A549 (cell line): Measurements from ENCODE around the gene WFDC5. TPM values are rescaled to one million over a fixed set of nuclear protein-coding genes. Genes with fewer than 3 reads are reported as not detected.
A peak's percentile ranks its signal among the peaks of the same experiment; 100 is the strongest.

Experiments
- ATAC-seq, 2 experiments: fragments of 200-7000 bp in 1 of 2; fragments of >200 bp in 1 of 2; cut with Nextera tagmentation in 1 of 2; cut with Tn5 transposase in 1 of 2; 3 replicates each; pipeline versions ENCODE4 v1.8.0 to v1.9.1; 2018 to 2020; ENCODE audit warnings: mild to moderate bottlenecking in 1 of 2, moderate library complexity in 1 of 2
- CTCF ChIA-PET: fragments of 300-600 bp; sonication (Branson Sonifier 250); formaldehyde crosslinking; extraction: SDS; loops from one replicate; lab custom pipeline; 2021; ENCODE audit warnings: antibody characterized with exemption, inconsistent platforms; lab: Yijun Ruan, JAX
- POLR2A ChIA-PET: fragments of 350-600 bp; formaldehyde crosslinking; extraction: SDS; loops from one replicate; lab custom pipeline; 2021; ENCODE audit warnings: antibody characterized with exemption, inconsistent platforms; lab: Yijun Ruan, JAX
- DNase-seq, 2 experiments: peaks; one replicate each; pipeline versions ENCODE4 v3.0.0 to v3.0.0-alpha.2; 2011 to 2016; ENCODE audit warnings: low read depth in 1 of 2, low spot score in 1 of 2
- FAIRE-seq: peaks from 2 replicates; lab custom pipeline; 2011; peaks lifted over from hg19 to GRCh38; lab: Jason Lieb, UNC
- H3K27ac ChIP-seq, 2 experiments: fragments of >200 bp; sonication (Bioruptor Twin); formaldehyde crosslinking; 3 replicates each; pipeline ENCODE4 v1.5.1; 2016 to 2017
- H3K4me1 ChIP-seq: fragments of >200 bp; sonication (Bioruptor Twin); formaldehyde crosslinking; 3 replicates; pipeline ENCODE4 v1.6.1; 2016
- H3K4me2 ChIP-seq: fragments of >200 bp; sonication (Bioruptor Twin); formaldehyde crosslinking; 3 replicates; pipeline ENCODE4 v1.6.1; 2016
- H3K4me3 ChIP-seq: fragments of >200 bp; sonication (Bioruptor Twin); formaldehyde crosslinking; 3 replicates; pipeline ENCODE4 v1.5.1; 2016
- H3K9me3 ChIP-seq: fragments of >200 bp; sonication (Bioruptor Twin); formaldehyde crosslinking; 3 replicates; pipeline ENCODE4 v1.6.1; 2016
- BHLHE40 ChIP-seq: IDR thresholded peaks from 2 replicates; pipeline ENCODE4 v1.6.1; 2012; ENCODE audit warnings: low read depth, low read length, inconsistent platforms
- EHF ChIP-seq: fragments of 250-450 bp; sonication (Bioruptor Pico); IDR thresholded peaks from 2 replicates; pipeline ENCODE4 v1.5.0; 2020; ENCODE audit warnings: mild to moderate bottlenecking
- FOSB ChIP-seq: fragments of 250-450 bp; sonication (Bioruptor Pico); IDR thresholded peaks from 2 replicates; pipeline ENCODE4 v1.5.0; 2020; ENCODE audit warnings: mild to moderate bottlenecking, moderate library complexity
- HEYL ChIP-seq: fragments of 250-450 bp; sonication (Bioruptor Pico); IDR thresholded peaks from 2 replicates; pipeline ENCODE4 v1.8.0; 2021; ENCODE audit warnings: mild to moderate bottlenecking, moderate library complexity
- HOXB5 ChIP-seq: fragments of 250-450 bp; sonication (Bioruptor Pico); IDR thresholded peaks from 2 replicates; pipeline ENCODE4 v1.5.0; 2020; ENCODE audit warnings: mild to moderate bottlenecking, moderate library complexity
- MAZ ChIP-seq: fragments of 150-350 bp; IDR thresholded peaks from 2 replicates; pipeline ENCODE4 v1.6.1; 2014; ENCODE audit warnings: antibody characterized with exemption, low read depth, low read length, borderline replicate concordance
- NPAS2 ChIP-seq: fragments of 250-450 bp; sonication (Bioruptor Pico); IDR thresholded peaks from 2 replicates; pipeline ENCODE4 v1.8.0; 2022; ENCODE audit warnings: mild to moderate bottlenecking, moderate library complexity, borderline replicate concordance
- NR3C1 ChIP-seq: fragments of >200 bp; sonication (Bioruptor Twin); formaldehyde crosslinking; IDR thresholded peaks from 3 replicates; pipeline ENCODE4 v1.6.1; 2017
- POLR2AphosphoS2 ChIP-seq: conservative IDR thresholded peaks from 2 replicates; pipeline ENCODE4 v1.6.1; 2012; ENCODE audit warnings: low read length, improper control_type of control experiment, inconsistent platforms
- RAD21 ChIP-seq, 2 experiments: fragments of >200 bp in 1 of 2; sonication (Bioruptor Twin) in 1 of 2; formaldehyde crosslinking in 1 of 2; IDR thresholded peaks in 1 of 2; conservative IDR thresholded peaks in 1 of 2; 2 replicates in 1 of 2; 3 replicates in 1 of 2; pipeline ENCODE4 v1.6.1; 2012 to 2018; ENCODE audit warnings: inconsistent platforms in 1 of 2
- RFX5 ChIP-seq: fragments of 450-650 bp; IDR thresholded peaks from 2 replicates; pipeline ENCODE4 v1.7.1; 2014; ENCODE audit warnings: antibody characterized with exemption, mild to moderate bottlenecking, moderate library complexity
- RNF2 ChIP-seq: fragments of 200-600 bp; sonication (generic); IDR thresholded peaks from 2 replicates; pipeline ENCODE4 v1.6.1; 2016; ENCODE audit warnings: low read depth, mild to moderate bottlenecking, antibody characterized with exemption, moderate library complexity, borderline replicate concordance
- SMC3 ChIP-seq: fragments of >200 bp; sonication (Bioruptor Twin); formaldehyde crosslinking; IDR thresholded peaks from 3 replicates; pipeline ENCODE4 v1.6.1; 2018; ENCODE audit warnings: inconsistent platforms
- TFCP2L1 ChIP-seq: fragments of 250-450 bp; sonication (Bioruptor Pico); IDR thresholded peaks from 2 replicates; pipeline ENCODE4 v1.5.0; 2021; ENCODE audit warnings: mild to moderate bottlenecking
- TP53 ChIP-seq: fragments of 250-450 bp; sonication (Bioruptor Pico); IDR thresholded peaks from 2 replicates; pipeline ENCODE4 v1.5.0; 2021; ENCODE audit warnings: mild to moderate bottlenecking, moderate library complexity
- ZFP36 ChIP-seq: fragments of 450-650 bp; IDR thresholded peaks from 2 replicates; pipeline ENCODE4 v1.6.1; 2014; ENCODE audit warnings: borderline replicate concordance; ENCODE audit not compliant: partially characterized antibody
- ZSCAN20 ChIP-seq: fragments of 250-450 bp; sonication (Bioruptor Pico); IDR thresholded peaks from 2 replicates; pipeline ENCODE4 v1.8.0; 2022; ENCODE audit warnings: mild to moderate bottlenecking, moderate library complexity
- WGBS: methylation state at CpG from one replicate; pipeline ENCODE4 v1.1.6; 2017; ENCODE audit errors: missing lambda C conversion rate; 5-methylcytosine and 5-hydroxymethylcytosine counted together
- polyA plus RNA-seq, 4 experiments: library from polyadenylated mRNA; depleted of rRNA in 3 of 4; stranded (reverse); fragments of >200 nt; fragmentation: RNase III in 1 of 4; extraction: RNeasy Plus Mini Kit Qiagen cat#74134 plus additional on column Dnase treatment in 1 of 4; gene quantifications; 2 replicates in 3 of 4; 3 replicates in 1 of 4; pipeline ENCODE4 v1.2.3, GENCODE V29; 2011 to 2017
- TF ChIP-seq, protein P1 (sequence below): fragments of 250-450 bp; sonication (Bioruptor Pico); IDR thresholded peaks from 2 replicates; pipeline ENCODE4 v1.5.0; 2021; ENCODE audit warnings: mild to moderate bottlenecking, moderate library complexity, borderline replicate concordance
- TF ChIP-seq, protein P2 (sequence below): fragments of >200 bp; sonication (Bioruptor Twin); formaldehyde crosslinking; IDR thresholded peaks from 3 replicates; pipeline ENCODE4 v1.6.1; 2016
- TF ChIP-seq, protein P3 (sequence below): IDR thresholded peaks from 2 replicates; pipeline ENCODE4 v1.6.1; 2012
- TF ChIP-seq, protein P4 (sequence below): fragments of 200-600 bp; sonication (generic); IDR thresholded peaks from 2 replicates; pipeline ENCODE4 v1.6.1; 2016; ENCODE audit warnings: antibody characterized with exemption, mild to moderate bottlenecking, moderate library complexity

WFDC5 gene
- polyA plus RNA-seq, 2 of the 4 experiments (the other 2 are of a cell fraction): not detected

DNA sequence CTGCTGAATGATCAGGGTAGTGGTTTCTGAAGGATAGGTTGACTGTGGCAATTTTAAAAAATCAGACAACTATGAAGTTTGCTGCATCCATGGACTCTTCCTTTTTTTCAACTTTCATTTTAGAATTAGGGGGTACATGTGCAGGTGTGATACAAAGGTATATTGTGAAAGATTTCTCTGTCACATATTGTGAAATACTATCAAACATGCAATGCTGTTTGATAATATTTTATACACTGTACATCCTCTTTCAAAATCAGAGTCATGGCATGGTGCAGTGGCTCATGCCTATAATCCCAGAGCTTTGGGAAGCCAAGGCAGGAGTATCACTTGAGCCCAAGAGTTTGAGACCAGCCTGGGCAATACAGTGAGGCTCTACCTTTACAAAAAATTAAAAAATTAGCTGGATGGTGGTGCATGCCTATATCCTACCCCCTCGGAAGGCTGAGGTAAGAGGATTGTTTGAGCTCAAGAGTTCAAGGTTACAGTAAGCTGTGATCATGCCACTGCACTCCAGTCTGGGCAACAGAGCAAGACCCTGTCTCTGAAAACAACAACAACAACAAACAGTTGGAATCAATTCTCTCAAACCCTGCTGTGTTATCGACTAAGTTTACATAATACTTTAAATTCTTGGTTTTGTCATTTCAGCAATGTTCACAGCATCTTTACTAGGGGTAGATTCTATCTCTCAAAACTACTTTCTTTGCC, 4.7 kb upstream of the WFDC5 start:
- Histone ChIP-seq H3K4me3 (no peak overlapping the region), H3K4me1 (no peaks in the 10 kb centered on the region), H3K9me3 (peaks cover 7% of the 10 kb centered on the region; the same call in 2 of the 3 replicates), H3K4me2 (no peak overlapping the region), H3K27ac (no peak overlapping the region)
- no peak for FAIRE-seq
- ATAC-seq: no peak
- DNase-seq: no peak
- WGBS: 7% methylated on average over 2 of the region's 2 CpGs
- CTCF ChIA-PET: interaction anchor here (0.6 to 3.0 kb wide), 5 partner anchors 8 to 76 kb away, joined by 3 to 17 read pairs (median 5); no protein-coding TSS in a partner anchor
- POLR2A ChIA-PET: no interaction called here
- TF ChIP-seq FOSB (CRISPR knock-in tag) (no peak), MAZ (no peak), NR3C1 (no peak), HEYL (CRISPR knock-in tag) (no peak), ZSCAN20 (no peak), RNF2 (no peak), RFX5 (no peak), SMC3 (no peak), POLR2AphosphoS2 (no peak), BHLHE40 (no peak), TFCP2L1 (no peak), EHF (CRISPR knock-in tag) (no peak), NPAS2 (CRISPR knock-in tag) (no peak), HOXB5 (no peak), ZFP36 (no peak)
- TF ChIP-seq, protein P1, sequence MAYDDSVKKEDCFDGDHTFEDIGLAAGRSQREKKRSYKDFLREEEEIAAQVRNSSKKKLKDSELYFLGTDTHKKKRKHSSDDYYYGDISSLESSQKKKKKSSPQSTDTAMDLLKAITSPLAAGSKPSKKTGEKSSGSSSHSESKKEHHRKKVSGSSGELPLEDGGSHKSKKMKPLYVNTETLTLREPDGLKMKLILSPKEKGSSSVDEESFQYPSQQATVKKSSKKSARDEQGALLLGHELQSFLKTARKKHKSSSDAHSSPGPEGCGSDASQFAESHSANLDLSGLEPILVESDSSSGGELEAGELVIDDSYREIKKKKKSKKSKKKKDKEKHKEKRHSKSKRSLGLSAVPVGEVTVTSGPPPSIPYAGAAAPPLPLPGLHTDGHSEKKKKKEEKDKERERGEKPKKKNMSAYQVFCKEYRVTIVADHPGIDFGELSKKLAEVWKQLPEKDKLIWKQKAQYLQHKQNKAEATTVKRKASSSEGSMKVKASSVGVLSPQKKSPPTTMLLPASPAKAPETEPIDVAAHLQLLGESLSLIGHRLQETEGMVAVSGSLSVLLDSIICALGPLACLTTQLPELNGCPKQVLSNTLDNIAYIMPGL (CRISPR knock-in tag): no peak
- TF ChIP-seq, protein P2, sequence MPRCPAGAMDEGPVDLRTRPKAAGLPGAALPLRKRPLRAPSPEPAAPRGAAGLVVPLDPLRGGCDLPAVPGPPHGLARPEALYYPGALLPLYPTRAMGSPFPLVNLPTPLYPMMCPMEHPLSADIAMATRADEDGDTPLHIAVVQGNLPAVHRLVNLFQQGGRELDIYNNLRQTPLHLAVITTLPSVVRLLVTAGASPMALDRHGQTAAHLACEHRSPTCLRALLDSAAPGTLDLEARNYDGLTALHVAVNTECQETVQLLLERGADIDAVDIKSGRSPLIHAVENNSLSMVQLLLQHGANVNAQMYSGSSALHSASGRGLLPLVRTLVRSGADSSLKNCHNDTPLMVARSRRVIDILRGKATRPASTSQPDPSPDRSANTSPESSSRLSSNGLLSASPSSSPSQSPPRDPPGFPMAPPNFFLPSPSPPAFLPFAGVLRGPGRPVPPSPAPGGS: no peak
- TF ChIP-seq, protein P3, sequence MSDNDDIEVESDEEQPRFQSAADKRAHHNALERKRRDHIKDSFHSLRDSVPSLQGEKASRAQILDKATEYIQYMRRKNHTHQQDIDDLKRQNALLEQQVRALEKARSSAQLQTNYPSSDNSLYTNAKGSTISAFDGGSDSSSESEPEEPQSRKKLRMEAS: no peak
- TF ChIP-seq, all 56 proteins: peak for 0

DNA sequence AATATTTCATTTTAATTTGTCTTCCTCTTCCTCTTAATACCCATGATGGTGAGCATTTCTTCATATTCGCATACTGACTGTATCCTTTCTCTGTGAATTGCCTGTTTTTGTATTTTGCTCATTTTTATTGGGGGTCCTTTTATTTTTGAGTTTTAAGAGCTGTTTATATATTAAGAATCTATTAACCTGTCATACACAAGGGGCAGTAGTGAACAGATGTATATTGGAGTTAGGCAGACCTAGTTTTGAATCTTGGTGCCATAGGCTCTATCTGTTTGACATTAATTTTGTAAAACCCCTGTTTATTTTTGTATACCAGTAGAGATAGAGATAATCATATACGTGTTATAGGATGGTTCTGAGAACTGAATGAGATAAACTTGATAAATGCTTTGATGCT, 3.1 kb upstream of the WFDC5 start:
- CTCF ChIA-PET: interaction anchor here (0.9 to 1.9 kb wide), 4 partner anchors 22 to 176 kb away, joined by 3 to 11 read pairs (median 4); no protein-coding TSS in a partner anchor
- Histone ChIP-seq H3K4me1 (no peaks in the 10 kb centered on the region), H3K9me3 (no peaks in the 10 kb centered on the region), H3K27ac (no peak overlapping the region), H3K4me2 (no peak overlapping the region), H3K4me3 (no peak overlapping the region)
- no peak for FAIRE-seq
- DNase-seq: no peak
- WGBS: 24% methylated on average over 2 of the region's 2 CpGs
- no peak for ATAC-seq
- POLR2A ChIA-PET: no interaction called here
- TF ChIP-seq BHLHE40 (no peak), RAD21 (conservative IDR thresholded peaks at IDR 0.05 in 1 of 2, IDR thresholded peaks at IDR 0.05 in 1 of 2) (0 out of 5 replicates have a peak, but pooled peaks of 1 of the 2 experiments have one; percentile 2), NPAS2 (CRISPR knock-in tag) (no peak), TP53 (CRISPR knock-in tag) (no peak)
- TF ChIP-seq, protein P4, sequence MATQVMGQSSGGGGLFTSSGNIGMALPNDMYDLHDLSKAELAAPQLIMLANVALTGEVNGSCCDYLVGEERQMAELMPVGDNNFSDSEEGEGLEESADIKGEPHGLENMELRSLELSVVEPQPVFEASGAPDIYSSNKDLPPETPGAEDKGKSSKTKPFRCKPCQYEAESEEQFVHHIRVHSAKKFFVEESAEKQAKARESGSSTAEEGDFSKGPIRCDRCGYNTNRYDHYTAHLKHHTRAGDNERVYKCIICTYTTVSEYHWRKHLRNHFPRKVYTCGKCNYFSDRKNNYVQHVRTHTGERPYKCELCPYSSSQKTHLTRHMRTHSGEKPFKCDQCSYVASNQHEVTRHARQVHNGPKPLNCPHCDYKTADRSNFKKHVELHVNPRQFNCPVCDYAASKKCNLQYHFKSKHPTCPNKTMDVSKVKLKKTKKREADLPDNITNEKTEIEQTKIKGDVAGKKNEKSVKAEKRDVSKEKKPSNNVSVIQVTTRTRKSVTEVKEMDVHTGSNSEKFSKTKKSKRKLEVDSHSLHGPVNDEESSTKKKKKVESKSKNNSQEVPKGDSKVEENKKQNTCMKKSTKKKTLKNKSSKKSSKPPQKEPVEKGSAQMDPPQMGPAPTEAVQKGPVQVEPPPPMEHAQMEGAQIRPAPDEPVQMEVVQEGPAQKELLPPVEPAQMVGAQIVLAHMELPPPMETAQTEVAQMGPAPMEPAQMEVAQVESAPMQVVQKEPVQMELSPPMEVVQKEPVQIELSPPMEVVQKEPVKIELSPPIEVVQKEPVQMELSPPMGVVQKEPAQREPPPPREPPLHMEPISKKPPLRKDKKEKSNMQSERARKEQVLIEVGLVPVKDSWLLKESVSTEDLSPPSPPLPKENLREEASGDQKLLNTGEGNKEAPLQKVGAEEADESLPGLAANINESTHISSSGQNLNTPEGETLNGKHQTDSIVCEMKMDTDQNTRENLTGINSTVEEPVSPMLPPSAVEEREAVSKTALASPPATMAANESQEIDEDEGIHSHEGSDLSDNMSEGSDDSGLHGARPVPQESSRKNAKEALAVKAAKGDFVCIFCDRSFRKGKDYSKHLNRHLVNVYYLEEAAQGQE: no peak
